GM19193 (cell line): ENCODE data around the gene TACR2.

Source experiments
- POLR2A ChIP-seq: IDR thresholded peaks from 4 replicates; pipeline ENCODE4 v1.6.1; 2011; ENCODE audit not compliant: insufficient read depth, insufficient read length; ENCODE audit errors: extremely low read depth

Gene TACR2

DNA sequence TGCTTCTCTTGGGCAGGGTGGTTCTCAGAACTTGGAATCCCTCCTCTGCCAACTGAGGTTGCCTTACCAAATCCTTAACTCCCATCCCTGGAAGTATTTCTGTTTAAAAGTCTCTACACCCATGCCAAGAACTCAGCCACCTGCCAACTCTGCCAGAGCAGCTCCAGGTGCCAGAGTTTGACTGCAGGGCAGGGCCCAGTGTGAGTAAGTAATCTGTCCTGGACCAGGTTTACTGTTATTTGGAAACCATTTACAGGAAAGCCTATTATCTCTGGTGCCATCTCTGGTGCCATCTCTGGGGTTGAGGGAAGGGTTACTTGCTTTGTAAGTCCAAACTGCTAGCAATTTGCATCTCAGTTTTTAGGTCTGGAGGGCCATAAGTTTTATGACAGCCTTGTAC is 37.1 kb upstream of the TACR2 start:
- TF ChIP-seq POLR2A, result no peak

GRCh38 chr10:69452676-69453415 is 36.1 kb upstream of the TACR2 start:
- TF ChIP-seq POLR2A, result no peak

DNA sequence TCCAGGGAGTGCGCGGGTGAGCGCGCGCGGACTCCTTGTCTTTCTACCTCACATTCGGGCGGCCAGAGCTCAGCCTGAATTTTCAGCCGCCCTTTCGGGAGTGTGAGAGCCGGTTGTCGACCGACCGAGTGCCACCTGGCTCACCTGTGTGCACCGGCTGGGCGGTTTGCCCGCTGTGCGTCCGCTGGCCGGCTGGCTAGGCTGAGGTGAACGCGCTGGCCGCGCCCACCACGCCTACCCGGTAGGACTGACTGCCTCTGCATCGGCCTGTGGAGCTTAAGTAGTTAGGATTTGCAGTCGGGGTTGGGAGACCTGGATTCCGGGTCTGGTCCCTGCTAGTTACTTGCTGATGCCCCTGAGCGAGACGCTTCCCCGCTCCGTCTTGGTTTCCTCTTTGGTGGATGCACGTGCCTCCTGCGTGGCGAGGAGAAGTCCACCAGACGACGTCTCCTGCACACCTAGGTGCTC is 35.1 kb upstream of the TACR2 start:
- no peak for TF ChIP-seq POLR2A

- no peak for TF ChIP-seq POLR2A
Observed at GRCh38 chr10:69451209-69451783, 34.6 kb upstream of the TACR2 start, which contains the start of gene TSPAN15. Gene TSPAN15, plus strand, starts transcription at chr10:69451465. Its CDS starts 130 bp downstream, at chr10:69451595.

- TF ChIP-seq POLR2A, result no peak
Observed at GRCh38 chr10:69449841-69450240, 33.1 kb upstream of the TACR2 start.

DNA sequence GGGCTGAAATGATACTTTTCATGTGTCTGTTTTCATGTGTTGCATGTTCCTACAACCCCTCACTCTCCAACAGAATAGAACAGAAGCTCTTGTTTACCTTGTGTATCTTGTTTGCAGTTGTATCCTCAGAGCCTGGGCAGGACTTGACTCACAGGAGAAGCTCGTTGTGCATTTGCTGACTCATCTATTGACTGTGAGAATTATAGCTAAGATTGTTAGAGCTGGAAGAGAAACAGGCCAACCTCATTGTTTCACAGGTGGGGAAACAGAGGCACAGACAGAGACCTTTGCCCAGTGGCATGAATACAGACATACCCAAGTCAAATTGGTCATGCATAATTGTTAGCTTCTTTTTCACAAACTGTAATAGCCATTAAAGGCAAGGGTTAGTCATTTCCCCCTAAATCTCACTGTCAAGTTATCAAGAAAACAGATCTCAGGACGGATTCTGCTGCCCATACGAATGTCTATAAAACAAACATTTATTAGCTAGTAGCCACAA is 30.0 kb upstream of the TACR2 start:
- TF ChIP-seq POLR2A, result no peak

DNA sequence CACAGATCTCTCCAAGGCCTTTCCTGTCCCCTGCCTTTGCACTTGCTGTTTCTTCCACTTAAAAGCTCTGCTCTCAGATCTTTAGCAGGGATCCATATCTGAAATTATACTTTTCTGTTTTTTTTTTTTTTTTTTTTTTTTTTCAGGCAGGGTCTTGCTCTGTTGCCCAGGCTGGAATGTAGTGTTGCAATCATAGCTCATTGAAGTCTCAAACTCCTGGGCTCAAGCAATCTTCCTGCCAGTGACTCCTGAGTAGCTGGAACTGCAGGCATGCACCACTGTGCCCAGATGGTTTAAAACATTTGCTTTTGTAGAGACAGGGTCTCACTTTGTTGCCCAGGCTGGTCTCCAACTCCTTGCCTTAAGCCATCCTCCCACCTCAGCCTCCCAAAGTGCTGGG is 29.5 kb upstream of the TACR2 start:
- no peak for TF ChIP-seq POLR2A

GRCh38 chr10:69445041-69445440 is 28.3 kb upstream of the TACR2 start:
- TF ChIP-seq POLR2A, result no peak

DNA sequence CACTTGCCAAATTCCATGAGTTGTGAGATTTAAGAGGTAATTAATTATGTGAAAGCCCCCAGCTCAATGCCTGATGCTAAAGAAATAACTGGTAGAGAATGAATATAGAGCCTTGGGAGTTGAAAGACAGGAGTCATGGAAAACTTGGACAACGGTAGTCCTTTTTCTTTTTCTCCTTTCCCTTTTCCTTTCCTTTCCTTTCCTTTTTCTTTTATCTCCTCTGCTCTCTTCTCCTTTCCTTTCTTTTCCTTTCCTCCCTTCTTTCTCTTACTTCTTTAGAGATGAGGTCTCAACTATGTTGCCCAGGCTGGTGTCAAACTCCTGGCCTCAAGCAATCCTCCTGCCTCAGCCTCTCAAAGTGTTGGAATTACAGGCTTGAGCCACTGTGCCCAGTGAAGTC is 26.6 kb upstream of the TACR2 start:
- TF ChIP-seq POLR2A, result no peak

GRCh38 chr10:69439813-69440506 is 23.2 kb upstream of the TACR2 start:
- no peak for TF ChIP-seq POLR2A

GRCh38 chr10:69439350-69439739 is 22.6 kb upstream of the TACR2 start:
- TF ChIP-seq POLR2A, result no peak

- no peak for TF ChIP-seq POLR2A
Observed at GRCh38 chr10:69438536-69439349, 22.0 kb upstream of the TACR2 start.

- no peak for TF ChIP-seq POLR2A
Observed at GRCh38 chr10:69437321-69438259, 20.9 kb upstream of the TACR2 start.

DNA sequence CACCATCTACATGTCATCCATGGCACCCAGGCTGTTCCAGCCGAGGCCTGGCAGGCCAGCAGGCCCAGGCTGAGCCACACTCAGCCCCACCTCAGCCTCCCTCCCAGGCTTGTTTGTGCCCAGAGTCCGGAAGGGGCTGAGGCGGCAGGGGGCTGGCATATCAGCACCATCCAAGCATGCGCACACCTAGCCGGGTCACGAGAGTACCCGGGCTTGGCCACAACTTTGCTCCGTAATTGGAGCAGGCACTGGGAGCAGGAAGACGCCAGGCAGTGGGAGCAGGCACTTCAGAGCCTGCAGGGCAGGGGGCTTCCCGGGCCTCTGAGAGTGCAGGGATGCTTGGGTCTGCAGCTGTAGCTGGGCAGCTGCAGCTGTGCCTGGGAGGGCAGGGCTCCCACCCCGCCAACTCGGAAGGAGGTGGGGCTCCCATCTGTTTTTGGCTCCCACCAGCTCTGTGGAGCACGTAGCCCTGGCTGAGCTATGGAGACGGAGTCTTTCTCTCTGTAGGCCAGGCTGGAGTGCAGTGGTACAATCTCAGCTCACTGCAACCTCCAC is 19.3 kb upstream of the TACR2 start:
- no peak for TF ChIP-seq POLR2A

DNA sequence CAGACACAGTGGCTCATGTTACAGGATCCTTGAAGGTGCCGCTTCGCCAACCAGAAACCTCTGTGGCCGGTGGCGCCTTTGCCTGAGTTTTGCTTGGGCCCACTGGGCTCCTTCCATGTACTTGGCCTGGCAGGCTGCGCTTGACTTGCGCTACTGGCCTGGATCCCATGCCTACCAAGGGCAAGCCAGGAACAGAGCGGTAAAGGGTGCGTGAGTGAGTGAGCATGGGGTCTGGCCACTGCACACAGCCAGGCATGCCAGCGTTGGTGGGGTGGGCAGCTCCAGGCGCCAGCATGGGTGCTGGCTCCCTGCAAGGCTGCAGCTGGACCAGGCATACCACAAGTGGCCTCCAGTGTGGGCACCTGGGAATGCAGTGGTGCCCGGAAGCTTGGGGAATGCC is 18.2 kb upstream of the TACR2 start:
- no peak for TF ChIP-seq POLR2A
